Vagina (tissue), 2 donors: ENCODE measurements around the gene NYAP1. TPM values are rescaled to one million over a fixed set of nuclear protein-coding genes. Genes with fewer than 3 reads are reported as not detected.
A peak's percentile ranks its signal among the peaks of the same experiment; 100 is the strongest.

ENCODE experiments used
- DNase-seq, 2 donors: peaks; one replicate each; pipeline ENCODE4 v3.0.0-alpha.2; 2017; ENCODE audit errors: extremely low spot score in 2 of 2
- H3K27ac ChIP-seq: fragments of 200-600 bp; sonication (generic); one replicate; pipeline ENCODE4 v1.5.1; 2019
- H3K27me3 ChIP-seq: fragments of 200-600 bp; sonication (generic); one replicate; pipeline ENCODE4 v1.5.1; 2019
- H3K36me3 ChIP-seq, 2 donors: fragments of 200-600 bp; sonication (generic); one replicate each; pipeline ENCODE4 v1.5.1; 2017 to 2019
- H3K4me1 ChIP-seq: fragments of 200-600 bp; sonication (generic); one replicate; pipeline ENCODE4 v1.5.1; 2019
- H3K4me3 ChIP-seq, 2 donors: fragments of 200-600 bp; sonication (generic); 1 replicate in 1 of 2; 2 replicates in 1 of 2; pipeline ENCODE4 v1.5.1; 2016 to 2019
- H3K9me3 ChIP-seq: fragments of 200-600 bp; sonication (generic); one replicate; pipeline ENCODE4 v1.5.1; 2019
- POLR2A ChIP-seq, 2 donors: fragments of 450-650 bp; IDR thresholded peaks; one replicate each; pipeline ENCODE4 v1.6.1; 2017; ENCODE audit warnings: antibody characterized with exemption in 2 of 2, mild to moderate bottlenecking in 2 of 2, moderate library complexity in 2 of 2
- POLR2AphosphoS5 ChIP-seq, 2 donors: sonication (generic); formaldehyde crosslinking; IDR thresholded peaks; one replicate each; pipeline ENCODE4 v1.9.0; 2017; ENCODE audit warnings: antibody characterized with exemption in 2 of 2, mild to moderate bottlenecking in 2 of 2, low read depth in 1 of 2; ENCODE audit not compliant: insufficient read depth in 1 of 2
- intact Hi-C: fragments of 100-400 bp; cut with DNase I; formaldehyde crosslinking; loops from one replicate; pipeline ENCODE4 v1.15.1; 2023
- total RNA-seq: library from RNA; depleted of rRNA; stranded (reverse); fragments of >200 nt; gene quantifications from one replicate; pipeline ENCODE4 v1.2.3, GENCODE V29; 2016
- TF ChIP-seq, protein P1 (sequence below), 3 experiments: fragments of 450-650 bp in 2 of 3; fragments of 200-600 bp in 1 of 3; sonication (generic) in 1 of 3; IDR thresholded peaks; one replicate each; pipeline ENCODE4 v1.5.1; 2017 to 2019; ENCODE audit warnings: antibody characterized with exemption in 3 of 3, mild to moderate bottlenecking in 2 of 3, moderate library complexity in 2 of 3

Gene NYAP1
- 3.9 TPM for total RNA-seq

DNA sequence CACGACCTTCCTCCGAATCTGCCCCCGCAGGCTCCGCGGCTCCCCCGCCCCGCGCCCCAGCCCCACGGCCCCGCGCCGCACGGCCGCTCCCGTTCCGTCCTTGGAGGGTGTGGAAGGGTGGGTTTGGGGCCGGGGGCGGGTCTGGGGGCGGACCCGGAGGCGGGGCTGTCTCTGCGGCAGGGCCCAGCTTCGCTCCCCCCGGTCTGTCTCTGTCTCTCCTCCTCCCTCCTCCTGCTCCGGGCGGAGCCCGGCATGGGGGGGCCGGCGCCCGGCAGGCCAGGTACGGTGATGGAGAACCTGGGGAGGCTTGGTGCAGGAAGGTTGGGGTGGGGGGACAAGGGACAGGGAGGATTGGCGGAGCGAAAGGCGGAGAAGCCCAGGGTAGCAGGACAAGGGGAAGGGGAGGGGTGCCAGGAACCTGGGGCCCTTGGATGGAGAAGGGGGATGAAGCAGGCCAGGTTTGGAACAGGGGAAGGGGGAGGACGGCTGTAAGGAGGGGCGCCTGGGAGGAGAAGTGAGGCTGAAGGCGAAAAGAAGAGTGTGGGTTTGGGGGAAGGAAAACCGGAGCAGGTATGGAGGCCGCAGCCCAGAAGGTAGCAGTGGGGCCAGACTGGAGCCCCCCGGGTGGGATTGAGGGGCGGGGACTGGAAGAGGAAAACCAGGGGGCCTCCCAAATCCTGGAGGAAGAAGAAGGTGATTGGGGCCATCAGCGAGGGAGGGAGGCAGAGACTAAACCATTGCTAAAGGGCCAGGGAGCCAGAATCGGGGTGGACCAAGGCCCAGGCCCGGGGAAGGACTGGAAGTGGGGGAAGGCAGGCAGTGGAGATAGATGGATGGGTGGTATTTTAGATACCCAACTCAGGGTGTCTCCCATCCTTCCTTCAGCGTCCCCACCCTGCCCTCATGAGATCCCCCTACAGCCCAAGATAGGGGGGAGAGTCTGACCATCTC, at the start of gene NYAP1:
TSS of gene NYAP1 (plus strand) at position 206 of the 951 bp plus-strand sequence. CDS start 1,385 bp downstream, outside the sequence.
- DNase-seq, result no peak
- Histone ChIP-seq H3K9me3 (no peaks in the 10 kb centered on the region), H3K27ac (peak within 1 kb of the TSS; percentile 77), H3K36me3 (no peaks in the 10 kb centered on the region), H3K27me3 (no peaks in the 10 kb centered on the region), H3K4me3 (peak within 1 kb of the TSS; percentile 53 to 60), H3K4me1 (peaks cover 24% of the 10 kb centered on the region)
- no peak for TF ChIP-seq POLR2A (IDR thresholded peaks at IDR 0.05)
- TF ChIP-seq, protein P1, sequence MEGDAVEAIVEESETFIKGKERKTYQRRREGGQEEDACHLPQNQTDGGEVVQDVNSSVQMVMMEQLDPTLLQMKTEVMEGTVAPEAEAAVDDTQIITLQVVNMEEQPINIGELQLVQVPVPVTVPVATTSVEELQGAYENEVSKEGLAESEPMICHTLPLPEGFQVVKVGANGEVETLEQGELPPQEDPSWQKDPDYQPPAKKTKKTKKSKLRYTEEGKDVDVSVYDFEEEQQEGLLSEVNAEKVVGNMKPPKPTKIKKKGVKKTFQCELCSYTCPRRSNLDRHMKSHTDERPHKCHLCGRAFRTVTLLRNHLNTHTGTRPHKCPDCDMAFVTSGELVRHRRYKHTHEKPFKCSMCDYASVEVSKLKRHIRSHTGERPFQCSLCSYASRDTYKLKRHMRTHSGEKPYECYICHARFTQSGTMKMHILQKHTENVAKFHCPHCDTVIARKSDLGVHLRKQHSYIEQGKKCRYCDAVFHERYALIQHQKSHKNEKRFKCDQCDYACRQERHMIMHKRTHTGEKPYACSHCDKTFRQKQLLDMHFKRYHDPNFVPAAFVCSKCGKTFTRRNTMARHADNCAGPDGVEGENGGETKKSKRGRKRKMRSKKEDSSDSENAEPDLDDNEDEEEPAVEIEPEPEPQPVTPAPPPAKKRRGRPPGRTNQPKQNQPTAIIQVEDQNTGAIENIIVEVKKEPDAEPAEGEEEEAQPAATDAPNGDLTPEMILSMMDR (IDR thresholded peaks at IDR 0.05), result no peak
- TF ChIP-seq POLR2AphosphoS5 (IDR thresholded peaks at IDR 0.05; ENCODE audit: insufficient read depth in 1 of 2, low read depth in 1 of 2), result peak in 1 of 2 donors; percentile 41
- intact Hi-C loops, result no loop called here

DNA sequence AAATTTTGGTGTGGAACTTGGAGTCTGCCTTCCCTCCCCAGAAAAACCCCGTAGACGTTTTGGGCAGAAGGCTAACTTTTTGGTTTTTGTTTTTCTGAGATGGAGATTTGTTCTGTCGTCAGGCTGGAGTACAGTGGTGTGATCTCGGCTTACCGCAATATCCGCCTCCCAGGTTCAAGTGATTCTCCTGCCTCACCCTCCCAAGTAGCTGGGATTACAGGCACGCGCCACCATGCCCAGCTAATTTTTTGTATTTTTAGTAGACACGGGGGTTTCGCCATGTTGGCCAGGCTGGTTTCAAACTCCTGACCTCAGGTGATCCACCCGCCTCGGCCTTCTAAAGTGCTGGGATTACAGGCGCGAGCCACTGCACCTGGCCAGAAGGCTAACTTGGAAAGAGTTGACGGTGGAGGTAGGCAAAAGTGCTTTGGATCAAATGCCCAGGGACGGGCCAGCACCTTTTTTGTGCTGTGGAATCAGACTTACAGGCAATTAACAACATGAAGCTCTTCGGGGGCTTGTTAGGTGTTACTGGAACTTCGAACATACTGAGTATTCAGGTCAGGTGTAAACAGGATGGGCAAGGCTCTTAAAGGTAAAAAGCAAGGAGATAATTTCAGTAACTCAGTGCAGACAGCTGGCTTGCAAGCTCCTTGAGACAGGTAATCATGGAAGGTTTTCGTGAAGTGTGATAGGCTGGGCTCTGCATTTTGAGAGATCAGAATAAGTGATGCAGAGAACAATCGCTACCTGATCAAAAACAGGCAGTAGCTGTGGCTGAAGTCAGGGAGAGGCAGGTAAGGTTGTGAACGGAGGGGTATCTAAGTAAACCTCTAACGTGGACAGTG, 49.2 kb upstream of the NYAP1 start:
- Histone ChIP-seq H3K27me3 (no peaks in the 10 kb centered on the region), H3K4me3 (peak overlapping the region; percentile 73 to 97), H3K9me3 (no peaks in the 10 kb centered on the region), H3K36me3 (peaks cover 0 to 16% of the 10 kb centered on the region in 2 donors), H3K27ac (peak overlapping the region; percentile 96), H3K4me1 (peaks cover 45% of the 10 kb centered on the region)
- DNase-seq, result no peak
- intact Hi-C loops, result no loop called here
- TF ChIP-seq, protein P1 (IDR thresholded peaks at IDR 0.05), result no peak
- TF ChIP-seq POLR2A (IDR thresholded peaks at IDR 0.05) (no peak), POLR2AphosphoS5 (IDR thresholded peaks at IDR 0.05; ENCODE audit: insufficient read depth in 1 of 2, low read depth in 1 of 2) (no peak)

DNA sequence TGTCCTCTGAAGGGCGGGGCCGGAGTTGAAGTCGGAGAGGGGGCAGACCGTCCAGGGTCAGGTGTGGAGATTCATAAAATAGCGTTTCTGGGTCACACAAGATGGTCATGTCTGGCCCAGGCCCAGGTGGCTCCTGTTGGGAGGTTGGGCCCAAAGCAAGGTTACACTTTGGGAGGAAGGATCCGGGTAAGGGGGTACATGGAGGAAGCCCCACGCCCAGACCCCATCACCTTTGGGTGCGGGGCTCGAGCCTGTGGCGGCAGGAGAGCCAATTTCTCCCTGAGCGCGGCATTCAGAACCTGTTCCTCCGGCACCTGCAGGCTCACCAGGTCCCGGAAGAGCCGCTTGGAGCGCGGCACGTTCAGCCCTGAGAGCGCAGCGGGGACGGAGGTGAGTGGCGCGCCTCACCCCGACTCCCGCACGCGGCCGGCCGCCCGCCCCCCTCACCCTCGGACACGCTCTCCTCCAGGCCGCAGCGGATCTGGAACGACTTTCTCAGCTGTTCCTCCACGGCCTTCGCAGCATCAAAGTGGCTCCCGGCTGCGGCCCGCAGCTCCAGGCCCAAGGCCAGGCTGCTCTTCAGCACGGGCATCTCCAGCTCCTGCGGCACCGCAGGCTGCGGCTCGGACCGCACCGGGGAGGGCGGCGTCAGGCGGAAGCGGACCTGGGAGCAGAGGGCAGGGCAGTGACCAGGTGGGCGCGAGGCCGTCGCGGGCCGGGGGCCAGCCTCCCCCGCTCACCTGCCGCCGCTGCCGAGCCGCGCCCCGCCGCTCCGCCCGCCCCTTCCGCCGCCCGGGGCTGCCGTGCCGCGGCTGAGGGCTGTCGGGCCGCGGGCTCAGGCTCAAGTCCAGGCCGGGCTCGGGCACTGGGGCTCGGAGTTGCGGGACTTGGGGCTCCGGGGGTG, 48.1 kb upstream of the NYAP1 start:
- H3K36me3 ChIP-seq, result peaks cover 0 to 16% of the 10 kb centered on the region in 2 donors
- H3K27me3 ChIP-seq, result no peaks in the 10 kb centered on the region
- H3K4me1 ChIP-seq, result peaks cover 40% of the 10 kb centered on the region
- intact Hi-C loops, result no loop called here
- H3K4me3 ChIP-seq, result peak overlapping the region; percentile 73 to 97
- H3K27ac ChIP-seq, result peak overlapping the region; percentile 96
- no peak for DNase-seq
- TF ChIP-seq, protein P1 (IDR thresholded peaks at IDR 0.05), result no peak
- TF ChIP-seq POLR2AphosphoS5 (IDR thresholded peaks at IDR 0.05; ENCODE audit: insufficient read depth in 1 of 2, low read depth in 1 of 2), result peak in 1 of 2 donors; percentile 10
- no peaks in the 10 kb centered on the region for H3K9me3 ChIP-seq

DNA sequence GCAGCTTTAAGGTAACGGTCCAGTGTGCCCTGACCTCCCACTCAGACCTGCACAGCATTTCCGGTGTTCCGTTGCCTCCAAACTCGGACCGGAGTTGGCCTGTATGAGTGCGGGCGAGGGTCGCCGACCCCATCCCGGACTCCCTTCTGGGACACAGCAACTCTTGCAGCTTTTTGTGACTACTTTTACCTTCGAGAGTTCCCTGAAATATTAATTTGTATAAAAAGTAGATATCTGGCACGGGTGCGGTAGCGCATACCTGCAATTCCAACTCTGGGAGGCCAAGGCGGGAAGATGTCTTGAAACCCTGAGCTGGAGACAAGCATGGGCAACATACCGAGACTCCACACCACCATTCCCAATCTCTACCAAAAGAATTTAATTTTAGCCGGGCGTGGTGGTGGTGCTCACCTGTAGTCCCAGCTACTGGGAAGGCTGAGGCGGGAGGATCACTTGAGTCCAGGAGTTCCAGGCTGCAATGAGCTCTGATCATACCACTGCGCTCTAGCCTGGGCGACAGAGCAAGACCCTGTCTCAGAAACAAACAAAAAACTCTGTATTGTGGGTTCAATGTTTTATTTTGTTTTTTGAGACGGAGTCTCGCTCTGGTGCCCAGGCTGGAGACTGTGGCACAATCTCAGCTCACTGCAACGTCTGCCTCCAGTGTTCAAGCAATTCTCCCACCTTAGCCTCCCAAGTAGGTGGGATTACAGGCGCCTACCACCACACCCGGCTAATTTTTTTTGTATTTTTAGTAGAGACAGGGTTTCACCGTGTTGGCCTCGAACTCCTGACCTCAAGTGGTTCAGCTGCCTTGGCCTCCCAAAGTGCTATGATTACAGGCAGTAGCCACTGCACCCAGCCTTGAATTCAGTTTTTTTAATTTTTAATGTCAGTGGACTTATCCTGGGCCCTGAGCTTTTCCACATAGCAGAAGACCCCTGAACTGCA, 46.3 kb upstream of the NYAP1 start:
- Histone ChIP-seq H3K4me3 (peak overlapping the region in 1 of 2 donors; percentile 73), H3K4me1 (peaks cover 24% of the 10 kb centered on the region), H3K36me3 (peaks cover 0 to 16% of the 10 kb centered on the region in 2 donors), H3K27me3 (no peaks in the 10 kb centered on the region), H3K27ac (peak overlapping the region; percentile 96), H3K9me3 (no peaks in the 10 kb centered on the region)
- intact Hi-C loops, result no loop called here
- TF ChIP-seq POLR2AphosphoS5 (IDR thresholded peaks at IDR 0.05; ENCODE audit: insufficient read depth in 1 of 2, low read depth in 1 of 2), result no peak
- TF ChIP-seq, protein P1 (IDR thresholded peaks at IDR 0.05), result no peak
- TF ChIP-seq POLR2A (IDR thresholded peaks at IDR 0.05), result no peak
- no peak for DNase-seq
